AG09309 (cell line): Measurements from ENCODE around the gene USP14.
A peak's percentile ranks its signal among the peaks of the same experiment; 100 is the strongest.
"Not testable (repeated sequence)": the region's sequence is repeated elsewhere in the genome, so short reads cannot be mapped to it uniquely, and the experiment has no call there.

Experiments
- DNase-seq: peaks from one replicate; pipeline ENCODE4 v3.0.0-alpha.2; 2010; ENCODE audit warnings: low read depth
- H3K4me3 ChIP-seq: 2 replicates; pipeline ENCODE4 v1.5.1; 2011; ENCODE audit warnings: mild to moderate bottlenecking, low read depth, low read length, moderate library complexity; ENCODE audit not compliant: control insufficient read depth
- CTCF ChIP-seq: IDR thresholded peaks from 2 replicates; pipeline ENCODE4 v1.5.1; 2011; ENCODE audit warnings: mild to moderate bottlenecking, low read depth, low read length, inconsistent platforms; ENCODE audit not compliant: insufficient read depth, control insufficient read depth; ENCODE audit errors: missing control alignments

Gene USP14

GRCh38 chr18:158128-159036 lies at the start of gene USP14:
USP14 (plus strand) TSS chr18:158557; CDS start chr18:158699, 142 bp downstream.
- TF ChIP-seq CTCF, result no peak
- peak; percentile 78 for DNase-seq
- H3K4me3 ChIP-seq, result peak within 1 kb of the TSS; percentile 82

- DNase-seq, H3K4me3 ChIP-seq: not testable (repeated sequence)
These were observed 49.7 kb upstream of the USP14 start for GRCh38 chr18:108665-109063.

GRCh38 chr18:109130-109921 lies 49.0 kb upstream of the USP14 start:
- DNase-seq, result not testable (repeated sequence)

GRCh38 chr18:109922-110261 lies 48.5 kb upstream of the USP14 start:
- not testable (repeated sequence) for DNase-seq, H3K4me3 ChIP-seq

More at GRCh38 chr18:109130-109921, 49.0 kb upstream of the USP14 start:
- not testable (repeated sequence) for H3K4me3 ChIP-seq

- not testable (repeated sequence) for DNase-seq, H3K4me3 ChIP-seq
These were observed 47.8 kb upstream of the USP14 start for GRCh38 chr18:110351-111201.

GRCh38 chr18:111306-112014 lies 46.9 kb upstream of the USP14 start:
- no peak overlapping the region for H3K4me3 ChIP-seq

GRCh38 chr18:112015-112733 lies 46.2 kb upstream of the USP14 start:
- not testable (repeated sequence) for H3K4me3 ChIP-seq, DNase-seq

More at GRCh38 chr18:111306-112014, 46.9 kb upstream of the USP14 start:
- DNase-seq, result no peak
- no peak for TF ChIP-seq CTCF

GRCh38 chr18:120539-121260 lies 37.7 kb upstream of the USP14 start:
- DNase-seq, H3K4me3 ChIP-seq: not testable (repeated sequence)

GRCh38 chr18:135045-135444 lies 23.3 kb upstream of the USP14 start:
- no peak for TF ChIP-seq CTCF
- DNase-seq, result no peak
- H3K4me3 ChIP-seq, result no peak overlapping the region
